Measurements from ENCODE around the gene BTNL9. TPM values are rescaled to one million over a fixed set of nuclear protein-coding genes. Genes with fewer than 3 reads are reported as not detected.

Gene BTNL9
- total RNA-seq, 2 experiments from 2014 or later = 162 to 219 TPM

GRCh38 chr5:181027452-181028031, 12.5 kb upstream of the BTNL9 start:
- no peak overlapping the region for H3K27ac ChIP-seq (ENCODE audit: low read depth, low read length, poor library complexity, severe bottlenecking)
- intact Hi-C loops (cut with micrococcal nuclease; ENCODE audit: unreplicated experiment) = no loop called here
- DNase-seq (ENCODE audit: low spot score) = no peak
- H3K4me1 ChIP-seq (ENCODE audit: insufficient read depth, low read length, poor library complexity, severe bottlenecking) = no peaks in the 10 kb centered on the region
- ChIA-PET CTCF (ENCODE audit: unreplicated experiment) (no interaction called here), POLR2A (no interaction called here)
- H3K4me2 ChIP-seq (ENCODE audit: low read length) = no peak overlapping the region
- no peak for TF ChIP-seq EZH2phosphoT487 (IDR thresholded peaks at IDR 0.05; ENCODE audit: borderline replicate concordance, low read depth, low read length)
- TF ChIP-seq CTCF (conservative IDR thresholded peaks at IDR 0.05; ENCODE audit: low read length) = no peak
- H4K20me1 ChIP-seq (ENCODE audit: insufficient read depth, low read length) = no peaks in the 10 kb centered on the region
- BruUV-seq (replicated peaks) = no TSS peak
- no peak overlapping the region for H2AFZ ChIP-seq (ENCODE audit: low read length)
- H3K9me3 ChIP-seq (ENCODE audit: low read length) = peaks cover 5% of the 10 kb centered on the region; the same call in 1 of the 2 replicates
- no peaks in the 10 kb centered on the region for H3K79me2 ChIP-seq (ENCODE audit: insufficient read depth, low read depth, low read length)
- no peaks in the 10 kb centered on the region for H3K9me2 ChIP-seq (ENCODE audit: insufficient read depth, low read length)
- no peaks in the 10 kb centered on the region for H3K36me3 ChIP-seq (ENCODE audit: insufficient read depth, low read length)
- no peak overlapping the region for H3K4me3 ChIP-seq (ENCODE audit: low read depth, low read length, poor library complexity, severe bottlenecking)

GRCh38 chr5:181028032-181028819, 11.8 kb upstream of the BTNL9 start:
- BruUV-seq (replicated peaks) = no TSS peak
- Histone ChIP-seq H4K20me1 (ENCODE audit: insufficient read depth, low read length) (no peaks in the 10 kb centered on the region), H3K9me3 (ENCODE audit: low read length) (no peaks in the 10 kb centered on the region), H3K79me2 (ENCODE audit: insufficient read depth, low read depth, low read length) (no peaks in the 10 kb centered on the region), H3K4me2 (ENCODE audit: low read length) (no peak overlapping the region), H2AFZ (ENCODE audit: low read length) (no peak overlapping the region), H3K36me3 (ENCODE audit: insufficient read depth, low read length) (no peaks in the 10 kb centered on the region), H3K27ac (ENCODE audit: low read depth, low read length, poor library complexity, severe bottlenecking) (no peak overlapping the region), H3K9me2 (ENCODE audit: insufficient read depth, low read length) (no peaks in the 10 kb centered on the region), H3K4me1 (ENCODE audit: insufficient read depth, low read length, poor library complexity, severe bottlenecking) (no peaks in the 10 kb centered on the region), H3K4me3 (ENCODE audit: low read depth, low read length, poor library complexity, severe bottlenecking) (no peak overlapping the region)
- intact Hi-C loops (cut with micrococcal nuclease; ENCODE audit: unreplicated experiment) = no loop called here
- CTCF ChIA-PET (ENCODE audit: unreplicated experiment) = no interaction called here
- TF ChIP-seq EZH2phosphoT487 (IDR thresholded peaks at IDR 0.05; ENCODE audit: borderline replicate concordance, low read depth, low read length) = no peak
- no peak for TF ChIP-seq CTCF (conservative IDR thresholded peaks at IDR 0.05; ENCODE audit: low read length)
- POLR2A ChIA-PET = no interaction called here
- DNase-seq (ENCODE audit: low spot score) = no peak

- no peak overlapping the region for H2AFZ ChIP-seq (ENCODE audit: low read length)
- H3K9me3 ChIP-seq (ENCODE audit: low read length) = no peaks in the 10 kb centered on the region
- H3K36me3 ChIP-seq (ENCODE audit: insufficient read depth, low read length) = no peaks in the 10 kb centered on the region
- H3K4me2 ChIP-seq (ENCODE audit: low read length) = no peak overlapping the region
- ChIA-PET CTCF (ENCODE audit: unreplicated experiment) (no interaction called here), POLR2A (no interaction called here)
- H3K9me2 ChIP-seq (ENCODE audit: insufficient read depth, low read length) = no peaks in the 10 kb centered on the region
- no peaks in the 10 kb centered on the region for H3K4me1 ChIP-seq (ENCODE audit: insufficient read depth, low read length, poor library complexity, severe bottlenecking)
- H4K20me1 ChIP-seq (ENCODE audit: insufficient read depth, low read length) = no peaks in the 10 kb centered on the region
- TF ChIP-seq CTCF (conservative IDR thresholded peaks at IDR 0.05; ENCODE audit: low read length) (no peak), EZH2phosphoT487 (IDR thresholded peaks at IDR 0.05; ENCODE audit: borderline replicate concordance, low read depth, low read length) (no peak)
- H3K27ac ChIP-seq (ENCODE audit: low read depth, low read length, poor library complexity, severe bottlenecking) = no peak overlapping the region
- intact Hi-C loops (cut with micrococcal nuclease; ENCODE audit: unreplicated experiment) = no loop called here
- no TSS peak for BruUV-seq (replicated peaks)
- DNase-seq (ENCODE audit: low spot score) = no peak
- no peak overlapping the region for H3K4me3 ChIP-seq (ENCODE audit: low read depth, low read length, poor library complexity, severe bottlenecking)
- H3K79me2 ChIP-seq (ENCODE audit: insufficient read depth, low read depth, low read length) = no peaks in the 10 kb centered on the region
These were observed 8.3 kb upstream of the BTNL9 start for GRCh38 chr5:181031716-181032115.

Data from OCI-LY7 (cell line).